ENCODE measurements around the gene ATP6V0B. TPM values are rescaled to one million over a fixed set of nuclear protein-coding genes. Genes with fewer than 3 reads are reported as not detected.

ATP6V0B gene
- total RNA-seq, 1 donor from 2014 or later, result 133 TPM

DNA sequence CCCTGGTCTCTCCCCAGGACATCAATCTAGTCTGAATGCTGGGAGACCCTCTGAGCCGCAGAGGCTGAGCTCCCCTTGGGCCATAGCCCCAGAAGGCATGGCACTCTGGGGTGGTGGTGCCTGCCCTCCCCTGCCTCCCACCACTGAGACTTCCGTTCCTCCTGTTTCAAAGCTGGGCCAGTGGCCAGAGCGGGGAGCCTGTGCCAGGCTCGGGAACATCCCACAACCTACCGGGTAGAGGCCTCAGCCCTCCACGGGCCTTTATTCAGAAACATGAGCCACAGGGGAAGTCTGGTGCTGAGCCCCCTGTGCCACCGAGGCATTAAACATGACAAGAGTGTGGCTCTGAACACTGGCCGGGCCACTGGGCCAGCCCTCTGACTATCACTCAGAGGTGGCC is 24.7 kb downstream of the ATP6V0B start:
- no peak for DNase-seq (ENCODE audit: low spot score)

DNA sequence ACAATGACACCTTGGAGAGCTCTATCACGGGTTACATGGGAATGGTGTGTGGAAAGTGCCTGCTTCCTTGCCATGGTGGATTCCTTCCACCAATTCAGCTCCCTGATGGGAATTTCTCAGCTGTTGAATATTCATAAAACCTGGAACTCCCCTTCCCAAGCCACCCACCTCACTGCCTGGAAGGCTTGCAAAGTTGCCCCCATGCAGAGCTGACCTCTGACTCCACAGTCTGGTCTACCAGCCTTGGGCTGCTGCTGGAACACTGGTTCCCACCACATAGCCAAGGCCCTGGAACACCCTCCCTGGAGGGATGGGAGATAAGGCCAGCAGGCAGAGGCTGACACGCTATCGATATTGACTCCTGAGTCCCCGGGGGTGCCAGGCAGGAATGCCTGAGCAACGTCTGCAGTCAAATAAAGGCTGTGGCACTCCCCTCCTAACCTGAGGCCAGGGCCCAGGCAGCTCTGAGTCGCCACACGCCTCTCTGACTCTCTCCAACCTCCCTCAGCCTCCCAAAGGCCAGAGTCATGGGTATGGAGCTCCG is 25.4 kb downstream of the ATP6V0B start:
- no peak for DNase-seq (ENCODE audit: low spot score)

DNA sequence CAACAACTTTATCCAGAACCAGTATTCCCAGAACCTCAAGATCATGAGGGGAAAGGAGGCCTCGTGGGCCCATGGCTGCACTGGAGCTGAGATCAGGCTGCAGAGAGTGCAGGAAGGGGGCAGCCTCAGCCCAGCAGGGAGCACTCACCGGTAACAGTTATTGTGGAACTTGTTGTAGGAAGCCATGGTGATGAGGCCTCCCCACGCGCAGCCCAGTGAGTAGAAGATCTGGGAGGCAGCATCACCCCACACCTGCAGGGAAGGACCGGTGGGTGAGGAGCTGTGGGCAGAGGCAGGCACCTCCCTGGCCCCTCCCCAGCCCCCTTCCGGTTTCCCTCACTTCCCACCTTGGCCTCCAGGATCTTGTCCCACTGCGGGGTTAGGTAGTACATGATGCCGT is 27.4 kb downstream of the ATP6V0B start:
- DNase-seq (ENCODE audit: low spot score), result no peak

DNA sequence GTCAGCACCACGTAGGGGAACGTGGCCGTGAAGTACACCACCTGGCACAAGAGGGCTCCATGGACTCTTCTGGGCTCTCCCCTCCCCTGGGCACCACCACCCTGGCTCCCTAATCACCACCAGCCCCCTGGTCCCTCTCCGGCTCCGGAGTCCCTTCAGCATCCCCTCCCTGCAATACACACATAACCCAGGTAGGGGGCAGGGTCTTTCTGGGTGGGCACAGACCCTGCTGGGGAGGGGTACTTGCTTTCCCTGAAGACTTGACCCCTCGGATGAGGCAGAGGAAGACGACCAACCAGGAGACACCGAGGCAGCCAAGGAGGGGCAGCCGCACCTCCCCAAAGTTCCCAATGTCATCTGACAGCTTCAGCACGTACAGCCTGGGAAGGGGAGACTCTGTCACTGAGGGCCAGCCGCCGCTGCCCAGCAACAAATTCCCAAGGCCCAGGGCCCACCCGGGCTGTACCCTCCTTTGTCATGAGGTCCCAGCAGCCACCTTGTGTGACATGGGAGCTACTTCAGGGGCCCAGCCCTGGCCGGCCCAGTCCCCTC is 27.9 kb downstream of the ATP6V0B start:
- no peak for DNase-seq (ENCODE audit: low spot score)

DNA sequence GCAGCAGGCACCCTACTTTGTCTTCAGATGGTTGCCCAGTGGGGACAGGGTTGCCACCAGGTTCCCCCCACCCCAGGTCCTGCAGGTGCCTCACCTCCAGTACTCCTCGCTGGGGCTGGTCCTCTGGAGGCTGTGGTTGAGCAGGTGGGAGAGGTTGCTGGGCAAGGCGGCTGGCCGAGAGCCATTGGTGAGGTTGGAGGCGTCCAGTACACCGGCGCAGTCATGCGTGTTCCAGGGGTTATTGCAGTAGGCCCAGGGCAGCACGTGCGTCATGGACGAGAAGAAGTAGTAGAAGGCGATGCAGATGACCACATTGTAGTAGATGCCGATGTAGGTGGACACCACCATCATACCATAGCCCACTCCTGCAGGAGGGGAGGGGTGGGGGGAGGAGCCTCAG is 33.5 kb downstream of the ATP6V0B start:
- DNase-seq (ENCODE audit: low spot score), result no peak

DNA sequence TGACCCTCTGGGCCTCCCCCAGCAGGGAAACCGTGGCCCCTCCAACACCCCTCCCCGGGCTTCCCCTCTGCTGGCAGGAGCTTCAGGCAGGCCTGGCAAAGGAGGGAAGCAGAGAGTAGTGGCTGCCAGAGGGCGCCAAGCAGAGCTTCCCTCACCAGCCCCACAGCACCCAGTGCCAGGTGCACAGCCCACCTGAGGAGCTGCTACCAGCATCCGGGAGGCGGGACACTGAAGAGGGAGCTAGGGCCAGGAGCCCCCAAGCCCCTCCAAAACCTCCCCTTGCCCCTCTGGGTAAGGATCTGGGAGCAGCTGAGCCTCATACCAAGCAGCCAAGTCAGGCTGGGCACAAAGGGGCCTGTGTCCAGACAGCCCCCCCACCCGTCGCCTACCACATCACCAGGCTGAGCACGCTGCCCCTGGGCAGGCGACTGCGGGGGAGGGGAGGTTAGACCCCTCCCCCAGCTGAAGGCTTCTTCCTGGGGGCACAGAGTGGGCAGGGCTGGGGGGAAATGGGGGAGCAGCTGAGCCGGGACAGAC is 36.2 kb downstream of the ATP6V0B start:
- DNase-seq (ENCODE audit: low spot score), result no peak

DNA sequence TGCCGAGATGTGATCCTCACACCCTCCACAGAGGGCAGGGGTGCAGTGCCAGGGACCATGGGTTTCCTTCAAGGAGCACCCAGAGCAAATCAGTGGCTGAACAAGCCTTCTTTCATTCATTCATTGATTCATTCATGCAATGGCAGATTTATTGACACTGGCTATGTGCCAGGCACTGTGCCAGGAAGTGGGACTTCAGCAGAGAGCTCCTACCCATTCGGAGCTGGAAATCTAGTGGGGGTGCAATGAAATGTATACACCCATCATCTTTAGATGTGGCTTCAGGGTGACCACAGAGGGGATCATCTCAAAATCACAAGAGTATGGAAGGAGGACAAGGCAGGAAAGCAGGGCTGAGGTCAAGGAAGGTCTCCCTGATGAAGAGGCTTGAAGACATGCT is 37.6 kb downstream of the ATP6V0B start:
- DNase-seq (ENCODE audit: low spot score), result no peak

DNA sequence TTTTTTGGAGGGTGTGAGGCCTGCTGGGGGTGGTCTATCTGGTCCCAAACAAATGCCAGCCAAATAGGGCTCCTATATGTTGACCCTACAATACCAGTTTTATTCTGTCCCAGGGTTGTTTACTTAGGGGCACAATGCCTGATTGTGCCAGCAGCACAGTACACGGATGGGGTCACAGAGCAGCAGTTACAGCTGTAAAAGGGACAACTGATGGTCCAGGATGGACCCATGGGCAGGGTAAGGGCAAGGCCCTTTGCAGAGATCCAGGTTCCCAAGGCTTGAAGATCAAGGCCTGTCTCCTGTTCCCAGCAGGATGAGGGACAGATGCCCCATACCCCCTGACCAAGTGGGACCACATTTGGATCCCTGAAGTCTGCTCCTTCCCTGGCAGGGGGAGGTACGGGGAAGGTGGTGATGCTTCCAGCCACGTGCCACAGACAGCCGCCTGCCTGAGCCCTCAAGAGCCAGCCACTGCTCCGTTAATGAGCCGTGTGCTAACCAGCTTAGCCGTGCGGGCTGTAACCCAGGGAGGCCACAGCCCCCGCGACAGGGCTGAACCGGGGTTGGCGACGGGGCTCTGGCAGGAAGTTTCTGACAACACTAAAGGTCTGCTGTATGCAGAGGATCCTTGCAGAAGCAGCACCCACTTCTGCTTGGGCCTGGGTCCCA is 38.3 kb downstream of the ATP6V0B start:
- no peak for DNase-seq (ENCODE audit: low spot score)

DNA sequence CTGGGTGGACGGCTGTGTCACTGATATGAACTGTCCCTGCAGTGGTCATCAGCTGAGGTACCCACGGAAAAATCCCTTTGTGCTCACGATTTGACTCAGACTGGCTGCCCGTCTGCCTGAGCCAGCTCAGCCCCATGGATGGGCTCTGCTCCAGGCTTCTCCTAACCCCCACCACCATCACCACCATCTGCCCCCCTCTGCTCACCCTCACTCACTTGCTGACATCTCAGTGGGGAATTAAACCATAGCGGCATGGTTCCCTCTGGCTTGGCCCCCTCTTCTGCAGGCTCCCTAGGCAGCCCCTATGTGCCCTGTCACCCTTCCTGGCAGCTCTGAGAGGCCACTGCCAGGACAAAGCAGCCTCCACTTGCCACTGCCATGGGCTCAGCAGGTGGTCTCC is 39.2 kb downstream of the ATP6V0B start:
- DNase-seq (ENCODE audit: low spot score), result no peak

DNA sequence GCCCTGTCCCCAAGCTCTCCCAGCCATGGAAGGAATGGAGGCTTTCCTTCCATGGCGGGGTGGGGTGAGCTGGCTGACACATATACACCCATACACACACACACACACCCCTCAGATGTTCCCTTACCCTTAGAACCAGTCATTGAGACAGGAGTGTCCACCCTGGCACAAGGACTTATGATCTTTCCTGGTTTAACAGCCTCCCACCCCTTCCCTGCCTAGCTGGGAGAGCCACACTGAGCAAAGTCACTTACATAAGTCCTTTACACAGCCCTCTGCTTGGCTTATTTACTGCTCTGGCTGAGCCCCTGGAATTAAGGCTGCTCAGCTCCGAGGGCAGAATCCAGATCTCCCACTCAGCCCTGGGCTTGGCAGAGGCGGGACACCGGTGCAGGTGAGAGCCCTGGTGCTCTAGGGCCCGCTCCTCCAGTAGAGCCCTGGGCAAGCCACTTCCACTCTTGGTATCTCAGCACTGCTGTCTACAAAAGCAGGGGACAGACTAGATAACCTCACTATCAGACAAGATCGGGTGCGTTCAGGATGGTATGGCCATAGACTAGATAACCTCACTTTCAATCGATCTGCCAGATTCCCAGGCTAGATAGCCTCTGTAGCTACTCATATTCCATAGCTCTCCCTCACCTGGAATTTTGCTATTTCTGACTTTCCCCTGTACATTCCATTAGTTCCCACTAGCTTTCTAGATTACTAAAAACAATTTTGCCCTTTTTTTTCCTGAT is 39.8 kb downstream of the ATP6V0B start:
- DNase-seq (ENCODE audit: low spot score), result no peak

DNA sequence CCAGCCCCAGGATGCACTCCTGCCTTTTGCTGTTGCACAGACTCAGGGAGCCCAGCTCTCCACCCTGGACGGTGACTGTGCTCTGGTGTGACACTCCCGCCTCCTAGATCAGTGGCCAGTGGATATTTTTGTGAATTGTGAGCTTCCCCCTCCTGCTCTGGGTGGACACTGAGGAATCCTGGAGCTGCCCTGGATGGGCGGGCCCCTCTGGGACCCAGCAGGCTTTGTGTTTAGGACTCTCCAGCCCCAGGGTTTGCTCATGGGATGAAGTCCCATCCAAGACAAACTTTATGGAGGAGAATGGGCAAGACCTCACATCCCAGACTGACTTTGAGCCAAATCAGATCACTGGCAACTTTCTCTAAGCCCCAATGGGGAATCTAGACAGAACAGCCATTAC is 40.4 kb downstream of the ATP6V0B start:
- DNase-seq (ENCODE audit: low spot score), result no peak

DNA sequence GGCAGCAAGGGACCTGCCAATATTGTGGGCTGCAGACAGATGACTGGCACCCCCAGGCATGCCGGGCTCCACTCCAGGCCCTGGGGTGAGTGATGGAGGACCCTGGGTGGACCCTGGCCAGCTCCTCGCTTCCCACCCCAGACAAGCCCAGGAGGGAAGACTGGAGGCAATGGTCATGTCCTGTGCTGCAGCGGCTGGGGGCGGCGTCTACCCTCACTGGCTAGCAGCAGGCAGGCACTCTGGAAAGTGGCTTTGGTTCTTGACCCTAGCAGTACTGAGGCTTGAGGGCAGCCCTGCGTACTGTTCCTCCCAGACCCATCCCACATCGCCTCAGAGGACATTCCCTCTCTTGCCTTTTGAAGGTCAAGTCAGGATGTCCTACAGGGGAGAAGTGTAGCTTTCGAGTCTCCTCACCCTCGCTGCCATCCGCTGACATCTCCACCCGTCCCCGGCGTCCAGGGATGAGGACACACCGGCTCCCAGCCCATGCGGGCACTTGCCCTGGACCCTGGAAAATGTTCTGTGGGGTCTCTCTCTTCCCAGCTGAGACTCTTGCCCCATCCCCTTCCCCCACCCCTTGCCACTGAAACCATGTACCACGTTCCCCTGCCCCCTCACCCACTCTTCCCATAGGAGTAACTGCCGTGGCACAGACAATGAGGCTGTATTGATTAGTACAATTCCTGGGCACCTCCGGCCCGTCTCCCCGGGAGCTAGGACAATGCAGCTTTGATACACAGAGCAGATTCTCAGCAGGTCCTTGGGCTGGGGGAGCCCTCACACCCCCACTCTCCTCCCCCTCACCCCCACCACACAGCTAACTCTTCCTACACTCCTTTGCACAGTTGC is 41.5 kb downstream of the ATP6V0B start:
- DNase-seq (ENCODE audit: low spot score), result no peak

DNA sequence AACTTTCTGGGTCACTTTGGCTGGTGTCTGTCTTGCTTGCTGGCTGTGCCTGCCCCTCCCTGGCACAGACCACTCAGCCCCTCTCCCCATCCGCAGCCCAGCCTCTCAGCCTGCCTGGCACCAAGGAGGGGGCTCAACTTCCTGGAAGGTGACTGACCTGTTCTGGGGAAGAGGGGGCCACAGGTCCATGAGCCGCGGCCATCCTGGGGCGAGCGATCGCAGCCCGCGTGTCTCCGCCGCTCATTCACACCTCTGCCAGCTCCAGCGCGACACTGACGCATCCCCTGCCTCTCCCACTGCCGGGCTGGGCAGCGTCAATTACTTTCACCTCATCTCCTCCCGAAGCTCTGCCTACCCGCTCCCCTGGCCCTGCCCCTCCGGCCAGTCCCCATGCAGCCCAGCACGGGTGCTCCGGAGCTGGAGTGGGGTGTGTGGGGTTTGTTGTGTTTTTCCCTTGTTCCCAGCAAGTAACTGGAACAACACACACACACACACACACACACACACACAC is 42.2 kb downstream of the ATP6V0B start:
- no peak for DNase-seq (ENCODE audit: low spot score)

DNA sequence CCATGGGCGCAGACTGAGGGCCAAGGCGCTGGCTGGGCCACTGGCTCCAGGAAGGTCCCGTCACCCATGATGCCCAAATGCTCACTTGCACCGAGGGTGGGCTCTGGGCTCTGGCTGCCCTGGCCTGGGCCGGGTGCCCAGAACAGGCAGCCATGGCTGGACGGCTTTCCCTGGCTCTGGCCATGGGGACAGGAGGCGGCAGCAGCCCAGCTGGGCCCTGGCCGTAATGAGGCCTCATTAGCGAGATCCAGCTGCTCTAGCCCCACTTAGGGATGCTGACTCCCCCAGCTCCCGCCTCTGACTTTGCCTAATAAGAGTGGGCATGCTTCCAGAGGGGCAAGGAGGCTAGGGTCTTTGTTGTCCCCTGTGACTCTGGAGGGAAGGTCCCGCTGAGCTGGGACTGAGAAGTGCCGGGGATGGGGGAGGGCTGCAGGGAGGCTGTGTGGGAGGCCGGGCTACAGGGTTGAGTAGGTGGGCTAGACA is 44.7 kb downstream of the ATP6V0B start:
- no peak for DNase-seq (ENCODE audit: low spot score)

DNA sequence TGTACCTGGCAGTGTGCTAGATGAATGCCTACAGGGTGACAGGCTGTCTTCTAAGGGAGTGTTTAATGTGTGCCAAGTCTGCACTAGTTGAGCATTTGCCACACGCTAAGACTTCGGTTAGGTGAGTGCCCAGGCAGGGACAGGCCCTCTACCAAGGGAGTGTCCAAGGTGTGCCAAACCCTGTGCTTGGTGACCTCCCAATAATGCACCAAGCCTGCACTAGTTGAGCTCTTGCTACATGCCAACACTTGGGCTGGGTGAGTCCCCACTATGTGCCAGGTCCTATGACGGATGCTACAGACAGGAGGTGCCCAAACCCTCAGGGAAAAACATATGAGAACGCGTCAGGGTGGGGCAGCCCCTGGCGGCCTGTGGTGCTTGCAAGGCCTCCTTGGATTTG is 45.7 kb downstream of the ATP6V0B start:
- DNase-seq (ENCODE audit: low spot score), result no peak

DNA sequence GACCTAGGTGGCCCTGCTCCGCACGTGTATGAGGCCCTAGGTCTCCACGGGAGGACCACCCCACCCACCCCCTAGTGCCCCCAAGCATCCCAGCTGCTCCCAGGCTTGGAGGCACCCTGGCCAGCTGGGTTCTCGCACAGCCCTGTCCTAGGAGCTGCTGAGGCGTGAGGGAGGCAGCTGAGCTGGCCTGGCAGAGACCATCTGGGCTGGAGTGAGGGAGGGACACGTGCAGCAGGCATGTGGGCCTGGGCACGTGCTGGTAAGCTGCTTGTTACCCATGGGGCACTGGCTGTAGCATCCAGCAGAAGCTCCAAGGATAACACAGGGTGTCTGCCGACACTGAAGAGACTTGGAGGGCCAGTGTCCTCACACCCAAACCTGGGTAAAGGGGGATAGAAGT is 46.4 kb downstream of the ATP6V0B start:
- DNase-seq (ENCODE audit: low spot score), result no peak

DNA sequence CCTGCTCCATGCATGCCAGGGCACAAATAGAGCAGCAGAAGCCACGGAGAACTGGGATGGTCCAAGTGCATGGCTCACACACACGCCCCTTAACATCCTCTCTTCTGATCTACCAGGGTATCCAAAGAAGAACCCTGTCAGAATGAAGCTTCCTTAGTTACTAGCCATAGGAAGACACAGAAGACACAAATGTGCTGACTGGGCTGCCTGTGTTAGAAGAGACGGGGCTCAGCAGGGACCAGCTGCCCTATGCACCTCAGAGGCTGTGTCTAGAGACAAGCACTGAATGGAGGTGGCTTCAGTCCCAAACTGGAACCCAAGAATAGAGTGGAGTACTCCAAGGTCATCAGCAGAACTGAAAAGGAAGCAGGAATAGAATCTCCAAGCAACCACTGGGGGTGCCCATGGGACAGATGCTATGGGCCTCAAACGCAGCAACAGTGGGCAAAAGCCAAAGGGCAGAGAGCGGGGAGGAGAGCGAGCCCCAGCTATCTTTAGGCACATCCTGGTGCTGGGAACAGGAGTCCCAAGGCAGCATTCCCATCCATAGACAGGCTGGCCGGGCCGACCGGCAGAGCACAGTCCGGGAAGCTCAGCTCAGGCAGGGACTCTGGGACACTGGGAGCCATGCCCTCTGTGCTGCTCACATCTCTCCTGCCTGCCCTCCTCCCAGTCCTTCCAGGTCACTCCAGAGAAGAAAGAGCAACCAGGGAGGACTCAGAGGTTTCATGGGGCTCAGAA is 47.0 kb downstream of the ATP6V0B start:
- no peak for DNase-seq (ENCODE audit: low spot score)

DNA sequence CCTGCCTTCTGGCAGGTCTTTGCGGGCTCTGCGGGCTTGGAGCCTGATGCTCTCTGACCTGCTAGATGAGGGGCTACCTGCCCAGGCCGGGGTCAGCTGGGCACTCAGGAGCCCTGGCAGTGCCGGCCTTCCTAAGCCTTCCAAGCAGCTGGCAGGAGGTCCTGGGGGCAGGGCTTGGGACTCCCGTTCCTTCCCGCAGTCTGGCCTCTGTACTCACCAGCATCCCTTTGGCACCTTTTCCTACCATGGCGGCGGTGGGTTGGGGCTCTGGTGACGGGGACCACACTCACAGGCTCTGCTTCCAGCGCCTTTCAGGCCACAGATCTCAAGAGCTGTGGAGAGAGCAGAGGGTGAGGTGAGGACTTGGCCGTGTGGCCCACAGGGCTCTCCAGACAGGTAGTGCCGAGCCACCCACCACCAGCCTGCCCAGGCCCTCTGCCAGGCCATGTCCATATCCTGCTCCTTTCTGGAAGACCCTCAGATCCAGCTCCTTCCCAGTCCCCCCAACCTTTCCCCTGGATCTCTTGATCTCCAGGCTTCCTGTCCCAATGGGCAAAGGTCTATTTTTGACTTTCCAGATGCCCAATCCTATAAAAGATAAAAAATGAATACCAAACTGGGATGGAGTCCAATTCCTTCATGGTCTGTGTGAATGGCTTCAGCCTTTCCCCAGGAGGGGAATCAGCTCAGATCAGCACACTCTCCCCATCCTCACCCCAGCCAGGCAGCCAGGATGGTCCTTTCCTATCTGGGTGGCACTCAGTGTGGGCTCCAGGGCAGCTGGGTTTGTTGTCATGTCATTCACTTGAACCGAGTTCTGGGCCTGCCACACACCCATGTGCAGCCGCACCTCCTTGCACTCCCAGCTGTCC is 49.5 kb downstream of the ATP6V0B start:
- DNase-seq (ENCODE audit: low spot score), result no peak

DNA sequence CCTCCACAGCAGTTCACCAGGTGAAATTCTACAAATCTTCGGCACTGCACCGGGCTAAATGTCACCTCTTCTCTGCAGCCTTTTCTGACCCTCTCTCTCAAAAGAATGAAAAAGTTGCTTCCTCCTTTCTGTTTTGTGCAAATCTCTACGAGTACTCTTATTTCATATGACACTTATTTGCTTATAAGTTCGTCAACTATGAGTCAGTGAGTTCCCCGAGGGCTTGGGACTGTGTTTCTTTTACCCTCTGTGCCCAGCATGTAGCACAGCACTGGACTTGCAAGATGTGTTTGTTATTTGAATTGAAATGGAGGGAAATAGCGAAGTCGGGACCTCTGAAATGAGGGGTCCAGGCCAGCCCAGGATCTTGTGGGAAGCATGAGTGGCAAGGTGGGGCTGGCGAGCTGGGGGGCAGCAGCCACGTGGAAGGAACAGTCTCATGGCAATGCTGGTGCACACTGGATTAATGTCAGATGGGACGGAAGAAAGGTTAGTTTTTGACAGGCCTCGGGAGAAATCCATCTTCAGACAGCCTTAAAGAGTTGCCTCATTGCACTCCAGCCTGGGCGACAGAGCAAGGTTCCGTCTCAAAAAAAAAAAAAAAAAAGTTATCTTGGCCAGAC is 50.3 kb downstream of the ATP6V0B start:
- no peak for DNase-seq (ENCODE audit: low spot score)
